Tibial artery (tissue), 4 donors: ENCODE measurements around the gene MOB3C.
A peak's percentile ranks its signal among the peaks of the same experiment; 100 is the strongest.

Source experiments
- DNase-seq, 2 donors: peaks; one replicate each; pipeline ENCODE4 v3.0.0-alpha.2; 2019
- H3K27ac ChIP-seq, 2 donors: fragments of 200-600 bp; sonication (generic) in 1 of 2; 1 replicate in 1 of 2; 2 replicates in 1 of 2; pipeline ENCODE4 v1.5.1; 2018 to 2019; ENCODE audit warnings: mild to moderate bottlenecking in 1 of 2
- H3K27me3 ChIP-seq, 2 donors: fragments of 200-600 bp; sonication (generic) in 1 of 2; one replicate each; pipeline versions ENCODE4 v1.5.1 to v1.6.0; 2016 to 2019
- H3K36me3 ChIP-seq, 3 donors: fragments of 200-600 bp; sonication (generic) in 2 of 3; one replicate each; pipeline ENCODE4 v1.5.1; 2016 to 2019; ENCODE audit warnings: mild to moderate bottlenecking in 2 of 3
- H3K4me1 ChIP-seq, 4 donors: fragments of 200-600 bp; sonication (generic) in 2 of 4; 1 replicate in 3 of 4; 2 replicates in 1 of 4; pipeline ENCODE4 v1.5.1; 2016 to 2019
- H3K4me3 ChIP-seq, 2 donors: fragments of 200-600 bp; sonication (generic) in 1 of 2; 1 replicate in 1 of 2; 2 replicates in 1 of 2; pipeline ENCODE4 v1.5.1; 2018 to 2019; ENCODE audit warnings: mild to moderate bottlenecking in 2 of 2
- H3K9me3 ChIP-seq, 3 donors: fragments of 200-600 bp; sonication (generic) in 1 of 3; one replicate each; pipeline ENCODE4 v1.5.1; 2016 to 2019
- CTCF ChIP-seq, 2 experiments: fragments of 200-600 bp in 1 of 2; fragments of 450-650 bp in 1 of 2; IDR thresholded peaks; one replicate each; pipeline ENCODE4 v1.5.1; 2017 to 2019; ENCODE audit warnings: antibody characterized with exemption in 2 of 2, mild to moderate bottlenecking in 1 of 2, moderate library complexity in 1 of 2
- intact Hi-C: fragments of 100-400 bp; cut with DNase I; formaldehyde crosslinking; loops from one replicate; pipeline ENCODE4 v1.15.0; 2023; ENCODE audit warnings: low total_unique reads

Gene MOB3C

GRCh38 chr1:46615088-46615487 lies 1.5 kb downstream of the MOB3C start:
- intact Hi-C loops = loop anchor here (5.0 kb wide), 1 partner anchor 52 kb away; the partner anchor contains the start of gene ATPAF1
- peaks cover 13 to 57% (median 51%) of the 10 kb centered on the region in 4 donors for H3K4me1 ChIP-seq
- H3K27ac ChIP-seq = peak overlapping the region; percentile 94

GRCh38 chr1:46614604-46614984 lies 2.0 kb downstream of the MOB3C start:
- Histone ChIP-seq H3K36me3 (peaks cover 3 to 22% (median 6%) of the 10 kb centered on the region in 3 donors), H3K4me1 (peaks cover 13 to 57% (median 51%) of the 10 kb centered on the region in 4 donors), H3K27me3 (no peaks in the 10 kb centered on the region), H3K4me3 (no peak overlapping the region), H3K9me3 (no peaks in the 10 kb centered on the region), H3K27ac (peak overlapping the region; percentile 94)
- TF ChIP-seq CTCF (IDR thresholded peaks at IDR 0.05) = no peak
- DNase-seq = no peak
- intact Hi-C loops = no loop called here

More at GRCh38 chr1:46615088-46615487, 1.5 kb downstream of the MOB3C start:
- no peaks in the 10 kb centered on the region for H3K27me3 ChIP-seq
- no peaks in the 10 kb centered on the region for H3K9me3 ChIP-seq
- H3K4me3 ChIP-seq = peak overlapping the region; percentile 91 to 93
- no peak for DNase-seq
- no peak for TF ChIP-seq CTCF (IDR thresholded peaks at IDR 0.05)
- peaks cover 0 to 17% (median under 1%) of the 10 kb centered on the region in 3 donors for H3K36me3 ChIP-seq

GRCh38 chr1:46613661-46614603 lies 2.7 kb downstream of the MOB3C start:
- H3K9me3 ChIP-seq = no peaks in the 10 kb centered on the region
- intact Hi-C loops = no loop called here
- no peak for TF ChIP-seq CTCF (IDR thresholded peaks at IDR 0.05)
- H3K4me1 ChIP-seq = peaks cover 13 to 57% (median 51%) of the 10 kb centered on the region in 4 donors
- H3K27ac ChIP-seq = peak overlapping the region; percentile 94
- H3K4me3 ChIP-seq = peak overlapping the region; percentile 31 to 48
- peak; percentile 96 to 98 for DNase-seq
- peaks cover 10 to 28% (median 12%) of the 10 kb centered on the region in 3 donors for H3K36me3 ChIP-seq
- no peaks in the 10 kb centered on the region for H3K27me3 ChIP-seq

- peaks cover 13 to 61% (median 54%) of the 10 kb centered on the region in 4 donors for H3K4me1 ChIP-seq
- peak overlapping the region; percentile 66 to 94 for H3K27ac ChIP-seq
- peak overlapping the region; percentile 31 to 48 for H3K4me3 ChIP-seq
- TF ChIP-seq CTCF (IDR thresholded peaks at IDR 0.05) = no peak
- peaks cover 15 to 36% (median 21%) of the 10 kb centered on the region in 3 donors for H3K36me3 ChIP-seq
- no peak for DNase-seq
- H3K27me3 ChIP-seq = no peaks in the 10 kb centered on the region
- no peaks in the 10 kb centered on the region for H3K9me3 ChIP-seq
- intact Hi-C loops = no loop called here
Observed at GRCh38 chr1:46612937-46613660, 3.5 kb downstream of the MOB3C start.

DNA sequence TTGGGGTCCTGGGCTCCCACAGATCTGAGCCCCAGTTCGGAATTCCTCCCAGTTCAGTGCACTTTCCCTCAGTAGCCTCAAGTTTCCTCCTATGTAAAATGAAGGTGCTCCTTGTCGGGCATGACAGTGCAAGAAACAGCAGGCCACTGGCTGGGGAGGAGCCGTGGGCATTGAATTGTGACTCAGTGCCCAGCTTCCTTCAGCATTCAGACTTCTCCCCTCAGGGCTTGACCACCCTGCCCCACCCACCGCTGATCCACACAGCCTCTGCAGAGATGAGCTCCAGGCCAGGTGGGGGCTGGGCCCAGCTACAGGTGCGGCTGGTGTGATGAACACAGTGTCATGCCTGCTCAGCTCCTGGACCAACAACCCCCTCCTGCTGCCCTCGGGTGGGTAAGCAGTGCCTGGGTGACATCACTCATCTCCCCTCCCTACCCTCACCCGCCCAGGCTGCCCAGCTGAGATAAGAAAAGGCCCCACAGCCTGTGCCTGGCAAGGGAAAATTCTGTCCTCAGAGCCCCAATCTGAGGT lies 4.9 kb downstream of the MOB3C start:
- DNase-seq = no peak
- Histone ChIP-seq H3K4me3 (no peak overlapping the region), H3K27me3 (no peaks in the 10 kb centered on the region), H3K27ac (peak overlapping the region; percentile 25 to 36), H3K9me3 (no peaks in the 10 kb centered on the region), H3K4me1 (peaks cover 13 to 69% (median 59%) of the 10 kb centered on the region in 4 donors), H3K36me3 (peaks cover 15 to 41% (median 22%) of the 10 kb centered on the region in 3 donors)
- TF ChIP-seq CTCF (IDR thresholded peaks at IDR 0.05) = no peak
- intact Hi-C loops = no loop called here
